OCI-LY7 (cell line): ENCODE data around the gene SPTB. TPM values are rescaled to one million over a fixed set of nuclear protein-coding genes. Genes with fewer than 3 reads are reported as not detected.

ENCODE experiments used
- BruUV-seq: library from RNA; stranded (reverse); fragments of 400-500 nt; replicated peaks from 2 replicates; lab custom pipeline; 2021; lab: Mats Ljungman, UMichigan
- CTCF ChIA-PET: fragments of 300-600 bp; sonication (Branson Sonifier 250); formaldehyde crosslinking; loops from one replicate; lab custom pipeline; 2022; ENCODE audit warnings: antibody characterized with exemption; ENCODE audit not compliant: unreplicated experiment; lab: Charles Lee
- POLR2A ChIA-PET: fragments of 300-600 bp; sonication (Branson Sonifier 250); formaldehyde crosslinking; loops from one replicate; lab custom pipeline; 2022; ENCODE audit warnings: antibody characterized with exemption; lab: Charles Lee
- DNase-seq: peaks from one replicate; pipeline ENCODE4 v3.0.0-alpha.2; 2015; ENCODE audit warnings: low spot score
- H2AFZ ChIP-seq: fragments of 200-600 bp; sonication (generic), shearing (Covaris generic); 2 replicates; pipeline ENCODE4 v1.6.1; 2014; ENCODE audit warnings: mild to moderate bottlenecking, antibody characterized with exemption, low read length, moderate library complexity
- H3K27ac ChIP-seq: fragments of 200-600 bp; sonication (generic); 2 replicates; pipeline ENCODE4 v1.5.1; 2014; ENCODE audit warnings: mixed run types, low read depth, mild to moderate bottlenecking, moderate library complexity, low read length, inconsistent platforms; ENCODE audit not compliant: poor library complexity, severe bottlenecking
- H3K36me3 ChIP-seq: fragments of 200-600 bp; sonication (generic); 2 replicates; pipeline ENCODE4 v1.6.1; 2014; ENCODE audit warnings: mild to moderate bottlenecking, antibody characterized with exemption, low read length, moderate library complexity, mixed read lengths; ENCODE audit not compliant: insufficient read depth
- H3K4me1 ChIP-seq: fragments of 200-600 bp; sonication (generic); 2 replicates; pipeline ENCODE4 v1.5.1; 2014; ENCODE audit warnings: mild to moderate bottlenecking, low read length; ENCODE audit not compliant: insufficient read depth, poor library complexity, severe bottlenecking
- H3K4me2 ChIP-seq: fragments of 200-600 bp; sonication (generic); 2 replicates; pipeline ENCODE4 v1.6.1; 2014; ENCODE audit warnings: mild to moderate bottlenecking, low read length
- H3K4me3 ChIP-seq: fragments of 200-600 bp; sonication (generic); 2 replicates; pipeline ENCODE4 v1.5.1; 2014; ENCODE audit warnings: mild to moderate bottlenecking, low read depth, low read length; ENCODE audit not compliant: poor library complexity, severe bottlenecking
- H3K79me2 ChIP-seq: fragments of 200-600 bp; sonication (generic); 2 replicates; pipeline ENCODE4 v1.6.1; 2016; ENCODE audit warnings: low read depth, mild to moderate bottlenecking, low read length, moderate library complexity, mixed read lengths; ENCODE audit not compliant: insufficient read depth
- H3K9me2 ChIP-seq: fragments of 200-600 bp; sonication (generic); 2 replicates; pipeline ENCODE4 v1.6.1; 2016; ENCODE audit warnings: mild to moderate bottlenecking, low read length, mixed read lengths; ENCODE audit not compliant: insufficient read depth
- H3K9me3 ChIP-seq: fragments of 200-600 bp; sonication (generic); 2 replicates; pipeline ENCODE4 v1.6.1; 2014; ENCODE audit warnings: mild to moderate bottlenecking, mixed run types, low read length, mixed read lengths
- H4K20me1 ChIP-seq: fragments of 200-600 bp; sonication (generic); 2 replicates; pipeline ENCODE4 v1.6.1; 2014; ENCODE audit warnings: mild to moderate bottlenecking, antibody characterized with exemption, low read length, moderate library complexity, mixed read lengths; ENCODE audit not compliant: insufficient read depth
- EZH2phosphoT487 ChIP-seq: fragments of 200-600 bp; sonication (generic); IDR thresholded peaks from 2 replicates; pipeline ENCODE4 v1.6.1; 2018; ENCODE audit warnings: low read depth, borderline replicate concordance, mild to moderate bottlenecking, mixed run types, antibody characterized with exemption, low read length, moderate library complexity, mixed read lengths
- intact Hi-C: fragments of 100-400 bp; cut with micrococcal nuclease; formaldehyde crosslinking; loops from one replicate; pipeline ENCODE4 v1.10.0; 2022; ENCODE audit not compliant: unreplicated experiment
- total RNA-seq, 2 experiments: library from RNA; depleted of rRNA in 1 of 2; stranded (reverse); fragments of >200 nt in 1 of 2; shearing (Covaris generic) in 1 of 2; gene quantifications; 2 replicates each; pipeline ENCODE4 v1.2.3, GENCODE V29; 2014 to 2022
- TF ChIP-seq, protein P1 (sequence below): fragments of 200-600 bp; sonication (generic); conservative IDR thresholded peaks from 2 replicates; pipeline ENCODE4 v1.5.1; 2014; ENCODE audit warnings: mild to moderate bottlenecking, antibody characterized with exemption, low read length, moderate library complexity, mixed read lengths

Gene SPTB
- total RNA-seq, 2 experiments from 2014 or later: not detected

DNA sequence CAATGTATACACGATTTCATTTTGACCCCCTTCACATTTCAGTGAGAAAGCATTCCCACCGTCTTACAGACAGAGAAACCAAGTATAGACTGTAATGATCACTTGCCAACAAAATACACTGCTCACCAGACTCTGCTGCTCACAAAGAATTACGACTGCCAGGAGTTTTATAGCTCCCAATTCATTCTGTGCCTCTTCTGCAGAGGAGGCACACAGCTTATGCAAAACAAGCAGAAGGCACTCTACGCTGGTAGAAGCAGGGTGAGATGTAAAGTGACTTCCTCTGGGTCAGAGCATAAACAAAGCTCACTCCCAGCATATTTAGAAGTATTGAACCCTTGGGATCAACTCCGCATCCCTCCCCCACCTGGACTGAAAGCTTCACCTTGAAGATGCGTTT is 14.6 kb downstream of the SPTB start:
- no peak overlapping the region for H3K27ac ChIP-seq
- no peak overlapping the region for H3K4me2 ChIP-seq
- POLR2A ChIA-PET: interaction anchor here (0.7 kb wide), 1 partner anchor 411 kb away, joined by 3 read pairs; no protein-coding TSS in a partner anchor
- no peaks in the 10 kb centered on the region for H3K36me3 ChIP-seq
- no peaks in the 10 kb centered on the region for H3K4me1 ChIP-seq
- no peak overlapping the region for H2AFZ ChIP-seq
- no peaks in the 10 kb centered on the region for H3K79me2 ChIP-seq
- no TSS peak for BruUV-seq
- H3K4me3 ChIP-seq: no peak overlapping the region
- DNase-seq: no peak
- intact Hi-C loops: no loop called here
- H4K20me1 ChIP-seq: no peaks in the 10 kb centered on the region
- TF ChIP-seq, protein P1, sequence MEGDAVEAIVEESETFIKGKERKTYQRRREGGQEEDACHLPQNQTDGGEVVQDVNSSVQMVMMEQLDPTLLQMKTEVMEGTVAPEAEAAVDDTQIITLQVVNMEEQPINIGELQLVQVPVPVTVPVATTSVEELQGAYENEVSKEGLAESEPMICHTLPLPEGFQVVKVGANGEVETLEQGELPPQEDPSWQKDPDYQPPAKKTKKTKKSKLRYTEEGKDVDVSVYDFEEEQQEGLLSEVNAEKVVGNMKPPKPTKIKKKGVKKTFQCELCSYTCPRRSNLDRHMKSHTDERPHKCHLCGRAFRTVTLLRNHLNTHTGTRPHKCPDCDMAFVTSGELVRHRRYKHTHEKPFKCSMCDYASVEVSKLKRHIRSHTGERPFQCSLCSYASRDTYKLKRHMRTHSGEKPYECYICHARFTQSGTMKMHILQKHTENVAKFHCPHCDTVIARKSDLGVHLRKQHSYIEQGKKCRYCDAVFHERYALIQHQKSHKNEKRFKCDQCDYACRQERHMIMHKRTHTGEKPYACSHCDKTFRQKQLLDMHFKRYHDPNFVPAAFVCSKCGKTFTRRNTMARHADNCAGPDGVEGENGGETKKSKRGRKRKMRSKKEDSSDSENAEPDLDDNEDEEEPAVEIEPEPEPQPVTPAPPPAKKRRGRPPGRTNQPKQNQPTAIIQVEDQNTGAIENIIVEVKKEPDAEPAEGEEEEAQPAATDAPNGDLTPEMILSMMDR: no peak
- TF ChIP-seq EZH2phosphoT487: no peak
- H3K9me3 ChIP-seq: no peaks in the 10 kb centered on the region
- CTCF ChIA-PET: no interaction called here
- H3K9me2 ChIP-seq: no peaks in the 10 kb centered on the region

DNA sequence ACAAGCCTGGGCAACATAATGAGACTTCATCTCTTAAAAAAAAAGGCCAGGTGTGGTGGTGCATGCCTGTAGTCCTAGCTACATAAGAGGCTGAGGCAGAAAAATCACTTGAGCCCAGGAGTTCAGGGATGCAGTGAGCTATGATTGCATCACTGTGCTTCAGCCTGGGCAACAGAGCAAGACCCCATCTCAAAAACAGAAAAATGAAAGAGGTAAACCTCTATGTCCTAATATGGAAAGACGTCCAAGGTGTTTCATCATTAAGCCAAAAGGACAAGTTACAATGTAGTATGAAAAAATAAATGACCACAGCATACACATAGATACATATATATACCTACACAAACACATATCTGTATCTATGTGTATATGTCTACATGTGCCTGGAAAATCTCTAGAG is 15.4 kb downstream of the SPTB start:
- Histone ChIP-seq H3K36me3 (no peaks in the 10 kb centered on the region), H3K9me3 (no peaks in the 10 kb centered on the region), H3K4me3 (no peak overlapping the region), H3K4me1 (no peaks in the 10 kb centered on the region), H3K4me2 (no peak overlapping the region), H2AFZ (no peak overlapping the region), H4K20me1 (no peaks in the 10 kb centered on the region), H3K27ac (no peak overlapping the region), H3K79me2 (no peaks in the 10 kb centered on the region), H3K9me2 (no peaks in the 10 kb centered on the region)
- ChIA-PET POLR2A (interaction anchor here (0.6 to 0.7 kb wide), 2 partner anchors 283 to 412 kb away, joined by 3 to 6 read pairs; no protein-coding TSS in a partner anchor), CTCF (no interaction called here)
- BruUV-seq: no TSS peak
- TF ChIP-seq, protein P1: no peak
- no peak for TF ChIP-seq EZH2phosphoT487
- DNase-seq: no peak
- intact Hi-C loops: no loop called here

DNA sequence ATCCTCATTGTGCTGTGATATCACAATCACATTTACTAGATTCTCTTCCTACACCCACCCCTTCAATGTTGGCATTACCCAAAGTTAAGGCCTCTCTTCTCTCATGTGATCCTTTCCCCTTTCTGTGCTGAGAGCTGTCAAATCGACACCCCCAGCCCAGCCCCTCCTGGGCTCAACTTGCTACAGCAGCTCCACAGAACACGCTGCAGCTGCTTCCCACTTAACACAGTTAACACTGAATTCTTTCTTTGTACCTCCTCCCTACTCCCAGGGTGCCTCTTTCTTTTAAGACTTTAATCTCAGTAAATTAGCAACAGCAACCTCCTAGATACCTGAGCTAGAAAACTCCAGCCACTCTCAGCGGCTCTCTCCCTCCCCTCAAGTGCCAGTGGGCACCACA is 17.8 kb downstream of the SPTB start:
- no peak for DNase-seq
- no peaks in the 10 kb centered on the region for H3K79me2 ChIP-seq
- H2AFZ ChIP-seq: no peak overlapping the region
- H3K4me1 ChIP-seq: no peaks in the 10 kb centered on the region
- TF ChIP-seq EZH2phosphoT487: no peak
- TF ChIP-seq, protein P1: no peak
- ChIA-PET POLR2A (interaction anchor here (0.7 to 1.2 kb wide), 2 partner anchors 18 to 286 kb away, joined by 3 read pairs; no protein-coding TSS in a partner anchor), CTCF (no interaction called here)
- H3K36me3 ChIP-seq: no peaks in the 10 kb centered on the region
- H3K27ac ChIP-seq: no peak overlapping the region
- no peaks in the 10 kb centered on the region for H3K9me2 ChIP-seq
- H3K9me3 ChIP-seq: no peaks in the 10 kb centered on the region
- BruUV-seq: no TSS peak
- no peak overlapping the region for H3K4me3 ChIP-seq
- intact Hi-C loops: no loop called here
- no peak overlapping the region for H3K4me2 ChIP-seq
- H4K20me1 ChIP-seq: no peaks in the 10 kb centered on the region
